GM11168 (cell line): ENCODE results near the gene CLIC6.

Source experiments
- in situ Hi-C: fragments of 300-500 bp; cut with MboI; formaldehyde crosslinking; loops from one replicate; pipeline ENCODE4 v1.12.0; 2022; ENCODE audit warnings: low sequenced_read_pairs; ENCODE audit not compliant: unreplicated experiment

CLIC6 gene

DNA sequence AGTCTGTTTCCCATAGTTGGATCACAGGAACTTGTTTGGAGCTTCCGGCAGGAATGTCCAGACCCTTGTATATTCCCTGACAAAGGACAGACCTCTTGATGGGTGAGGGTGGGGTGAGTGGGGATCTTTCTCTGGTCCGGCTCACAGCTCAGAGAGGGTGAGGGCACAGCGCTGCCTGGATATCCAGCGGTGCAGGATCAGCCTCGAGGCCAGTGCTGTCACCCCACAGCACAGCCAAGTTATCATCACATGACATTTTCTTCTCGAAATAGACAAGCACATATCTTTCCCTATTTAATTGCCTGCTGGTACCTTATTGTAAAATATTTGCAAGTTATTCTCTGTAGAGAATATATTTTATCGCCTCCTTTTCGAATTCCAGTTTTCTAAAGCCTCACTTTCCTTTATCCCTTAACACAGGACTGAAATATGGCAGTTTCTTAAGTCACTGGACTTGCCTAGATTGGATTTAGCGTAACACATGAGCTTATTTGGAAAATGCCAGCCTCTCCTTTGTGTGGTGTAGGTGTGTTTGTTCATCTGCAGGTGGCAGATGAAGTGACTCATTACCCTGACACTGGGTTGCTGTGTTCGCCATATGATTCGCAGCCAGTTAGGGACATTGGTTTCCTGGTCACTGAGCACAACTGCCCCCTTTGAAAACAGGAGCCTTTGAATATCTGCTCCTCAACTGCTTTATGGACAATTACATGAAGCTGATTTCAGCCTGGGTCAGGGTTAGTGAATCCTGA, 21.4 kb downstream of the CLIC6 start:
- in situ Hi-C loops, result no loop called here

DNA sequence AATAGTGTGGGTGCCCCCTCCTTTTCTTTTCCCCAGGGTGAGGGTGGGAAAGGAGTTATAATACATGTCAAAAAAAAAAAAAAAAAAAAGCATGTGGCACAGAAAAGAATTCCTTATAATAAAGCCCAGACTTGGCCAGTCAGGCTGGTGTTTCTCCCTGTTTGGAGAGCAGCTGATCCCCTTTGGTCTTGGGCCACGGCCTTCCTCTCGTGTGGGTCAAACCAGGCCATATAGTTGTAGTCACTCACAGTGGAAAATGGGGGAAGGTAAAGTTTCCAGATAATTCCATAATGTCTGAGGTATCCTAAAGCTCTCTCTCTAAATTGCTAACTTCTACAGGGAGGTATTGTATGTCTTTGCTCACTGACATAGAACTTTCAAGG, 22.0 kb downstream of the CLIC6 start:
- in situ Hi-C loops, result no loop called here

DNA sequence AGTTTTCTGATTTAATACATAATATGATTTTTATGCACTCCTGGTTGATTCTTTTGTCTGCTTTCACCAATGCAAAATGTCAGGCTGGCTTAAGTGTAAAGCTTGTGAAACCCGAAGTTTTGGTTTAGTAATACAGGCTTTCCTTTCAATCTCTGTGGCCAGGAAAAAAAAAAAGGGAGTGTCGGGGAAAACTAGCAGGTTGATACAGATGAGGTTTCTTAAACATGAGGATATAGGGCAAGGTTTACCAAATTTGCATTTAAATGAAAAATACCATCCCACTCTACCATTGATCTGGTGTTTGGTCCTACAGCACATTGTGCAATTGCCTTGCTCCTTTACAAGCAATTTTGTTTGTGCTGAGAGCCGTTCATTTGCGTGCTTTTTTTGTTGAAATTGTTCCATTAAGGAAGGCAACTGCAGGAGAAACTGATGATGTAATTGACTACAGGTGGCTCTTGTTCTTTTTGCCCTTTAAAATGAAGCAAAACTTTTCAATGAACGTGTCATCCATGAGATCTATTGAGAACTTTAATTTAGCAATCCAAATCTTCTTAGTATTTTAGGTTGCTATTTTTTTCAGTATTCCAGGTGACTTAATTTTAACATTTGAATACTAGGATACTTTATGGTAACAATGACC, 22.7 kb downstream of the CLIC6 start:
- in situ Hi-C loops, result no loop called here

DNA sequence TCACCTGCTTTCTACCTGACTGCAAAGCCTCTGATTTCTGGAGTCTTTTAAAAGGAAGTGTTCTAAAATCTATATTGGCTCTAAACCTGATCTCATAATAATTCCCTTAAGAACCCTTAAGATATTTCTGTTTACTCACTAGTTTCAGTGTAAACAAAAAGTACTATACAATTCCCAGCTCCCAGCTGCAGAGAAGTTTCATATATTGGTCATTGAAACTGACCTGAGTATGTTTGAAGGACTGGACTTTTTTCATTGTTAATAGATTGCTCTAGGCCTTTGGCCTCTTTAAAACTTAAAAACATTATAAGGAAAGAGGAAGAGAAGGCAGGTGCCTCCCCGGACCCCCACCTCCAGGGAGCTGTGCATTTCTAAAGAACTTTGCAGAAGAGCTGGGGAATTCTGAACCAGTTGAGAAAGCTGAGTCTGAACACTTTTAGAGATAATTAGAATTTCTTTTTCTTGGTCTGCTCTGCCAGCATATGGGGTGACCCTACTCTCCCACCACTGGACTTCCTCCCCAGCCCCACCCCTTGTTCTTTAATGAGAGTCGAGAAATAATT, 23.7 kb downstream of the CLIC6 start:
- in situ Hi-C loops, result no loop called here

- in situ Hi-C loops, result no loop called here
Measured at GRCh38 chr21:34693192-34693810, 24.5 kb downstream of the CLIC6 start.

GRCh38 chr21:34695434-34695833, 26.6 kb downstream of the CLIC6 start:
- in situ Hi-C loops, result no loop called here

- in situ Hi-C loops, result no loop called here
Measured at GRCh38 chr21:34696121-34696520, 27.3 kb downstream of the CLIC6 start.

DNA sequence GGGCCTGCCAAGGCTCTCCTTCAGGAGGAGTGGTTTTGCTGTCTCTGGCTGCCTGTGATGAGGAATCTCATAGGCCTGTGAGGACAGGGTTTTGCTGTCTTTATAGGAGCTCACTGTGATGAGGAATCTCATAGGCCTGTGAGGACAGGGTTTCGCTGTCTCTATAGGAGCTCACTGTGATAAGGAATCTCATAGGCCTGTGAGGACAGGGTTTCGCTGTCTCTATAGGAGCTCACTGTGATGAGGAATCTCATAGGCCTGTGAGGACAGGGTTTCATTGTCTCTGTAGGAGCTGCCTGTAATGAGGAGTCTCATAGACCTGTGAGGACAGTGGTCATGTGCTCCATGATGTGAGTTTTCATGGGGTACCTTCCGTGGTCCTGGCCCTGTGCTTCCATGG, 29.0 kb downstream of the CLIC6 start:
- in situ Hi-C loops, result no loop called here

DNA sequence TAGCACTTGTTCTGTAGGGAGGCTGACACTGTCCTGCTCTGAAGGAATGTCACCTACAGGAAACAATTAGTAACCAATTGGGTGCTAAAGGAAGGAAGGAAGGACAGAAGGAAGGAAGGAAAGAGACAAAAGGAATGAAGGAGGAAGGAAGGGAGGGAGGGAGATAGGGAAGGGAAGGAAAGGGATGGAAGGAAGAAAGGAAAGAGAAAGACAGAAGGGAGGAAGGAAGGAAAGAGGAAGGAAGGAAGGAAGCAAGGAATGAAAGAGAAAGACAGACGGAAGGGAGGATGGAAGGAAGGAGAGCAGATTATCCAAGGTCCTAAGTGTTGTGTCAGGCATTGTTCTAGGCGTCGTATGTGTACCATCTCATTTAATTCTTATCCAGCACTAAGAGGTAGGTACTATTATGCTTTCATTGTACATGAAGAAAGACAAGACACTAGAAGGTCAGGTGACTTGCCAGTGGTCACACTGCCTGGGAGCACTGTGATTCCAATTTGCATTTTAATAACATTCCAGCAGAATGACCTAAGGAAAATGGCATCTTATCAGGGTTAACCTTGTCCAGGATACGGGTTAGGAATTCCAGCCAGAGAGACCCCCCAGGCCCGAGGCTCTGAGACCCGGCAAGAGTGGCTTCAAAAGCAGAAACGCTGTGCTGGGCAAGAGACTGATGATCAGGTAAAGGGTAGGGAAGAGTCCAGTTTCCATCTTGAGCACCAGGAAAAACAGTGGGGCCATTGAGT, 29.6 kb downstream of the CLIC6 start:
- in situ Hi-C loops, result no loop called here

GRCh38 chr21:34700605-34701004, 31.8 kb downstream of the CLIC6 start:
- in situ Hi-C loops, result no loop called here

DNA sequence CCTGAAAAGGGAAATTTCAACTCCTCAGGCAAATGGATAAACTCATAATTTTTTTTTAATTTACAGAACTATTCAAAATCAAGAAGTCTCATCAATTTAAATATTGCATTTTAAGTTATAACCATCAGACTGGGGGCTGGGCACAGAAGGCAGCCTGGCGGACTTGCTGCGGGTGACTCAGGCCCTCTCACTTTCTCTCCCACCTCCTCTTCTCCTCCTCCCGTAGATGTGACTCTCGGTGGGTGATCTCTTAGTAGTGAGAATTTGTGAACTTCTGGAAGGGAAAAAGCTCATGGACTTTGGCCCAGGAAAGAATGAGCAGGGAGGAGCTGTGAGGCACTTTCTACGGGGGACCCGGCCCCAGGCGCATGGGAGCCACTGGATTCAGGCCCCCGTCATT, 32.9 kb downstream of the CLIC6 start:
- in situ Hi-C loops, result no loop called here

DNA sequence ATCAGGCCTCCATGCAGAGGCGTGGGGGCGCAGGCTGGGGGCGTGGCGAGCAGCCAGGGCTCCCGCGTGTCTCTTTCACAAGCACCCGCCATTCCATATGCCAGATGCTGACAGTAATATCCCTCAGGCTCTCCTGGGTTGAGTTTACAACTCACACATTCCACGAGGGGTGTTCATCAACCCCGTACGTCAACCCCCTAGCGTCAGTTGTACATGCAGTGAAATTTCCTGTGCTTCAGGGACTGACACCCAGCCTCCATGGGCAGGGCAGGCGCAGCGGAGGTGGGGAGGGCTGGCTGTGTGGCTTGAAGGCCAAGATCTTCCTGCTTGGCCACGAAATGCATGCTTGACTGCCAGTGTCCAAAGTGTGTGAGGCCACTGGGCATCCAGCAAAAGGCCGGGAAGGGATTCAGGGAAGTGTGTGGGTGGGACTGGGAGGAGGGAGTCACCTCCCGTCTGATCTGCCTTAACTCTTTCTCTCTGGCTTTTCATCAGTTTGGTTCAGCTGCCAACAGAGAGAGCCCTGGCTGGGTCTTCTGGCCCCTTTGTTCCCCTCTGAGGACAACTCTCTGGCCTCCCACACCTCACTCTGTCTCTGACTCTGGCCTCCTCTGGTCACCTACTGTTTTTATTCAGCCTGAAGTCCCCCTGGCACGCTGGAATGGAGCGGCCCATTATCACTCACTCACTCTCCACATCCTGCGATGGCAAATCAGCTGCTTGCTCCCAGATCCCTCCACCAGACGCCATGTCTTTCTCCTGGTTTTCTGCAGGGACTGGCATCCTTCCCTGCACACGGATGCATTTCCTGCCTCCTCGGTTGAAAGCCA, 33.8 kb downstream of the CLIC6 start:
- in situ Hi-C loops, result no loop called here

- in situ Hi-C loops, result no loop called here
Measured at GRCh38 chr21:34703571-34703970, 34.8 kb downstream of the CLIC6 start.

DNA sequence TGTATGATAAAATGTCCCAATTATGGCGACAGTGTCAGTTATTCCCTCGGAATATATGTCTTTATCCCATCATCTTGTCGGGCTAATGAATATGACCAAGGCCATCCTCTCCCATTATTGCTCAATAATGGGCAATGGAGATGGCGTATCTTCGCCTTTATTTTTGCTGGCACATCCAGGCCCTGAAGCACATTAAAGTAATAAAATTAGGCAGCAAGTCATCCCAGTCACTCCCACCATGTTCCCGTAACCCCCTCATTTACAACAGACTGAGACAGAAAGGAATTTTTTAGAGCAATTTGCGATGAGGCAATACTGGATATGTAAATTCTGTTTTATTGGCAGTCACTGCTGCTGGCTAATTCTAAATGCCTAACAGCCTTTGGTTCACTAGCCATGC, 35.3 kb downstream of the CLIC6 start:
- in situ Hi-C loops, result no loop called here

- in situ Hi-C loops, result no loop called here
Measured at GRCh38 chr21:34705011-34705410, 36.2 kb downstream of the CLIC6 start.

- in situ Hi-C loops, result no loop called here
Measured at GRCh38 chr21:34706337-34706736, 37.5 kb downstream of the CLIC6 start.

DNA sequence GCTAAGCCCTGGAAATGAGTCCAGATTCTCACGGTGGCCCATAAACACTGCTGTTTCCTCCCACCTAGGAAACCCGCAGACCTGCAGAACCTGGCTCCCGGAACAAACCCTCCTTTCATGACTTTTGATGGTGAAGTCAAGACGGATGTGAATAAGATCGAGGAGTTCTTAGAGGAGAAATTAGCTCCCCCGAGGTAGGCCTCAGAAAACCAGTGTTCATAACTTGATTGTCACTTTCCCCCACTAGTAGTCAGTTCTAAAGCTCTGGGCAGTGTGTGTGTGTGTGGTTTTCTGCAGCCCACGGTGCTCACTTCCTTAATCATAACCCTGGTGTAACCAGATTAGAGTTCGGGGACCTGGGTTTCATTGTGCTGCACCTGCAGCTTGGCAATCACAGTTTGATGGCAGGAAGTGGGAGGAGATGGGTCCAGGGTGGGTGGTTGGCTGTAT, 39.1 kb downstream of the CLIC6 start:
- in situ Hi-C loops, result no loop called here

- in situ Hi-C loops, result no loop called here
Measured at GRCh38 chr21:34713621-34714020, 44.8 kb downstream of the CLIC6 start.

GRCh38 chr21:34715518-34715917, 46.7 kb downstream of the CLIC6 start:
- in situ Hi-C loops, result no loop called here
